HL-60 (cell line): ENCODE measurements around the gene COL4A4.

Experiments
- CTCF ChIP-seq: IDR thresholded peaks from one replicate; pipeline ENCODE4 v1.5.1; 2011; ENCODE audit warnings: low read length, control low read depth, inconsistent platforms; ENCODE audit not compliant: insufficient read depth
- GABPA ChIP-seq: IDR thresholded peaks from 2 replicates; pipeline ENCODE4 v1.6.1; 2012; ENCODE audit warnings: low read depth
- POLR2AphosphoS5 ChIP-seq: IDR thresholded peaks from 2 replicates; pipeline ENCODE4 v1.6.1; 2012; ENCODE audit warnings: low read depth
- REST ChIP-seq: IDR thresholded peaks from 2 replicates; pipeline ENCODE4 v1.6.1; 2012; ENCODE audit warnings: low read depth; ENCODE audit not compliant: insufficient replicate concordance
- SPI1 ChIP-seq: IDR thresholded peaks from 2 replicates; pipeline ENCODE4 v1.6.1; 2012; ENCODE audit warnings: low read depth, mild to moderate bottlenecking, borderline replicate concordance

GRCh38 chr2:227180770-227181169 is 16.8 kb upstream of the COL4A4 start:
- TF ChIP-seq CTCF (no peak), REST (no peak), POLR2AphosphoS5 (no peak), GABPA (no peak), SPI1 (no peak)
